GM04503 (cell line): ENCODE results near the gene ECHS1.
"Not testable (repeated sequence)": the region's sequence is repeated elsewhere in the genome, so short reads cannot be mapped to it uniquely, and the experiment has no call there.

Source experiments
- DNase-seq: peaks from one replicate; pipeline ENCODE4 v3.0.0-alpha.2; 2012; ENCODE audit warnings: low read depth

ECHS1 gene

DNA sequence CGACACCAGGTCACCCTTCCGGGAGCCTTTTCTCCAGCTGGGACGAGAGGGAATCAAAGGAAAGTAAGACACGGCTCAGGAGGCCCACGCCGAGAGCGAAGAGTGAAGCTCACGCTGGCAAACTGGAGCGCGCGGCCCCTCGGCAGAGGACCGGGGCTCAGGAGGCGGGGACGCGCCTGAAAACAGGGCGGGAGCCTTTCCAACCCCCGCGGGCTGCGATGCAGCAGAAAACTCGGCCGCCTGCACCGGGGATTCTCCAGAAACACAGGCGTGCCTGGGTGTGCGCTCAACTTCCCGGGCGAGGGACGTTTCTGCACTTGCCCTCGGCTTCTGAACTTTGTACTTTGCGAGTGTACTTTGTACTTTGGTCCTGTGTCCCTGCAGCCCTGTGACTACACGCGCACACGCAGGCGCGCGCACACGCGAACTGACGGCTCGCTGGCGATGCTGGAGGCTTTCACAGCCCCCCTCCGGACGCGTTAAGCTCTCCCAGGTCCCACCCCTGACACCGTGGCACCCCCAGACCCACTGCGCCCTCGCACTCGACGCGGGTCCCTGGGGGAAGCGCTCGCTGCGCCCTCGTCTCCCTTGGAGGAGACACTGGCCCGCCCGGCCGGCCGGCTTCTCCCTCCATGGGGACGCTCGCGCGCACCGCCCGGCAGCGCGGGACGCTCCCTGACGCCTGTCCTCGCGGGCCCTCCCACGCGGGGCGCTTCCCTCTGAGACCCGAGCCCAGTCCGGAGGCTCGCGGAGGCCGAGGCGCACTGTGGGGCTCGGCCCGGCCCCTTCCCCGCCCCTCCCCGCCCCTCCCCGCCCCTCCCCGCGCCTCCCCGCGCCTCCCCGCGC, 5.3 kb upstream of the ECHS1 start:
- DNase-seq = peak; percentile 12

DNA sequence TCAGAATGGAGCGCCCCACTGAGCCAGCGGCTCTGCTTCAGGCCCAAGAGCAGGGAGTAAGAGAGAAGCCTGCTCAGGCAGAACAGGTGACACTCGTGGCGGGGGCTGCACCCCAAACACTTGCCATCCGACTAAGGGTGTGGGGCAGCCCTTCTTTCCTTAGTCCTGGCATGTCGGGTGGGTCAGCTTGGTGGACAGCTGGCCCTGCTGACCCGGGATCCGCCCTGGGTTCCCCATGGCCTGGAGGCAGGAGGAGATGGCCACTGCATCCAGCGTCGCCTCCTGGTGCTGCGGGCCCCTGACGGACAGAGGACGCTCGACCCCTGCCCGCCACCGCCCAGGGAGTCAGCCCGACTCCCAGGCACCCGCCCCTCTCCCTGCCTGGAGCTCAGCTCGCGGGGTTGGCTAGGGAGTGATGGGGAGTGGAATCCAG, 4.7 kb upstream of the ECHS1 start:
- DNase-seq = no peak

DNA sequence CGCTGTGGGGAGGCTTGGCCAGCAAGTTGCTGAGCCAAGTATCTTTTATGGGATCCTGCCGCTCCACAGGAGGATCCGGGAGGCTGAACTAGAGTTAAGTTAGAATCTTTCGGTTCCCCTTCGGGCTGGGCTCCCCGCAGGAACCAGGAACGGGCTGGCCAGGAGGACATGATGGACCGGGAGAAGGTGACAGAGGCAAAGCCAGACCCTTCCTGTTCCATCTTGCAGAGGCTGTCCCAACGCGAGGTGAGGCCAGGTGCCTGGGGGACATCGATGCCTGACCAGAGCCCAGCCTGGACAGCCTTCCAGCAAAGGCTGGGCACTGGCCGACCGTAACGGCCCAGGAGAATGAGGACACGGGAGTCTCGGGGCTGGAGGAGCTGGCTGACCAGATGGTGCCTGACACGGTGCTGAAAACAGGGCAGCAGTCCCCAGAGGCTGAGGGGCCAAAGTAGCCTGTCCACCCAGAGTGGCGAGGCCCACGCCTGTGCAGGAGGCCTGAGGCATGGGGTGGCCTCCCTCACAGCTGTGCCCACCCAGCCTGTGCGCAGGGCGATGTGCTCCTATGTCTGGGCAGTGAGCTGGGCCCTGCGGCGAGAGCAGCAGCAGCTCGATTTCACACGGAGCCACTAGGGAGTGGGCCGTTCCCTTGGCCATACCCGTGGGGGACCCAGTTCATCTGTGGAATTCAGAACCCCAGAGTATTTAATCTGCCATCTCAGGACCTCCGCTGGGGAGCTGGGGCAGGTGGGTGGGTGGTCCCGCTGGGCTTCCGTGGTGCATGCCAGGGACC, 4.1 kb upstream of the ECHS1 start:
- DNase-seq = no peak

DNA sequence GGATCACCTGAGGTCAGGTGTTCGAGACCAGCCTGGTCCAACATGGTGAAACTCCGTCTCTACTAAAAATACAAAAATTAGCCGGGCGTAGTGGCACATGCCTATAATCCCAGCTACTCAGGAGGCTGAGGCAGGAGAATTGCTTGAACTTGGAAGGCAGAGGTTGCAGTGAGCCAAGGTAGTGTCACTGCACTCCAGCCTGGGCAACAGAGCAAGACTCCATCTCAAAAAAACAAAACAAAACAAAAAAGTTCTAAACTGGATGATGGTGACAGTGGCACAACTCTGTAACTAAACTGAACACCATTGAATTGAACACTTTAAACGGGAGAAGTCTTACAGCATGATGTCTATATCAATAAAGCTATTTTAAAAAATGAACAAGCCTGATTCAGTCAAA, 3.0 kb upstream of the ECHS1 start:
- DNase-seq = not testable (repeated sequence)

GRCh38 chr10:133375357-133376115, 2.4 kb upstream of the ECHS1 start:
- no peak for DNase-seq

DNA sequence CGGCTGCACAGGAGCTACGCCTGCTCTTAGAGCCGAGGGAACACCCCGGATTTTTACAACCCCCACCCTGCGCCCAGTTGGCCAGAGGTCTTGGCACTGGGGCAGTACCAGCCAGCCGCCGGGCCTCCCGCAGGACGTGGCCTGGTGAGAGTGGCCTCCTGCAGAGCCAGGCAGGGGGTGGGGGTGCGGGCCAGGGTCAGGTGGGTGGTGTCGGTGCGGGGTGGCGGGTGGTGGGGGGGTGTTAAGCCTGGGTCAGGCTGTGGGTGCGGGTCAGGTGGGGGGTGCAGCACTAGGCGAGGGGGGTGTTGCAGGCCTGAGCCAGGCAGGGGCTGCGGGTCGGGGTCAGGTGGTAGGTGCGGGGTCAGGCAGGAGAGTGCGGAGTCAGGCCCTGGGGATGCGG, 647 bp downstream of the ECHS1 start:
- no peak for DNase-seq

GRCh38 chr10:133370030-133370786, 2.9 kb downstream of the ECHS1 start:
- no peak for DNase-seq

GRCh38 chr10:133368153-133368552, 5.0 kb downstream of the ECHS1 start:
- no peak for DNase-seq

- not testable (repeated sequence) for DNase-seq
Measured at GRCh38 chr10:133367461-133367860, 5.7 kb downstream of the ECHS1 start.

DNA sequence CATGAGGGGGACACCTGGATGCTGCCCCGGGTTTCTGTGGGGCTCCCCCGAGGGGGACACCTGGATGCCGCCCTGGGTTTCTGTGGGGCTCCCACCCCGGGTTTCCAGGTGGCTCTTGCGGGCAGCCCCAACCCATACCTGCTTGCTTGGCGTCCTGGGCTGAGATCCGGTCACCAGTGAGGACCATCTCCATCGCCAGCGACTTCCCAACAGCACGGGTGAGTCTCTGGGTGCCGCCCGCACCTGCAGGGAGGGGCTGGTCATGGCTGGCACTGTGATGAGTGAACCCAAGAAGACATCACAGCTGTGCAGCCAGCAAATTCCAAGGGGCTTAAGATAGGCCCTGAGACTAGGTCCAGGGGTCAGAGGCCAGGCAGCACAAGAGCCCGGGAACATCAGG, 6.4 kb downstream of the ECHS1 start:
- no peak for DNase-seq

GRCh38 chr10:133366130-133366478, 7.0 kb downstream of the ECHS1 start:
- no peak for DNase-seq

DNA sequence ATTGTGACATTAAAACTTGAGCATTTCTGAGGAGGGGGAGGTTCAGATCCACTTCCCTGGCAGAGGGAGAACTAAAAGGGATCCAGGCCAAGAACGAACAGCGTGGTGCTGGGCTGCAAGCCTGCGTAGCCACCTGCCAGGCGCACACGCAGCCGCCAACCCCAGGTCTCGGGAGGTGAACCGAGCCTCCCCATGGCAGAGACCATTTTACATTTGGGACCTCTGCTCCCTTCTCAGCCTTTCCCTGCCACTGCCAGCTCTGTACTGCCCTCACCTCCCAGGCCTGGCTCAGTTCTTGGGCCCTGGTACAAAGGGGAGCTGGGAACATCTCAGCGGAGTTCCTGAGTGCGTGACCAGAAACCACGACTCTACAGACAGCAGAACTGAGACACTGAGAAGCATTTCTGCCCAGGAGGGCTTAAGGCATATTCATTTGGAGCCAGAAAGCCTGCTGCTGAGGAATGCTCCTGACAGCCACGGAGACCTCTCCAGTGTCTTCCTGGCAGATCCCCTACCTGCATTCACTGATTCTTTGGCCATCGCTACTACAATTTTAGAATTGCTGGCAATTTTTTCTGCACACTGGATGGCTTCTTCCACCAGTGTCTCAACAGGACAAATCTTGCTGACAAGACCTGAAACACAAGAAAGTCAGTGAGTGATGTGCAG, 7.6 kb downstream of the ECHS1 start:
- DNase-seq = no peak

GRCh38 chr10:133364645-133365431, 8.3 kb downstream of the ECHS1 start:
- DNase-seq = no peak

GRCh38 chr10:133362846-133363245, 10.3 kb downstream of the ECHS1 start:
- DNase-seq = no peak

- DNase-seq = no peak
Measured at GRCh38 chr10:133361773-133362441, 11.2 kb downstream of the ECHS1 start.

- DNase-seq = no peak
Measured at GRCh38 chr10:133361227-133361626, 11.9 kb downstream of the ECHS1 start.

DNA sequence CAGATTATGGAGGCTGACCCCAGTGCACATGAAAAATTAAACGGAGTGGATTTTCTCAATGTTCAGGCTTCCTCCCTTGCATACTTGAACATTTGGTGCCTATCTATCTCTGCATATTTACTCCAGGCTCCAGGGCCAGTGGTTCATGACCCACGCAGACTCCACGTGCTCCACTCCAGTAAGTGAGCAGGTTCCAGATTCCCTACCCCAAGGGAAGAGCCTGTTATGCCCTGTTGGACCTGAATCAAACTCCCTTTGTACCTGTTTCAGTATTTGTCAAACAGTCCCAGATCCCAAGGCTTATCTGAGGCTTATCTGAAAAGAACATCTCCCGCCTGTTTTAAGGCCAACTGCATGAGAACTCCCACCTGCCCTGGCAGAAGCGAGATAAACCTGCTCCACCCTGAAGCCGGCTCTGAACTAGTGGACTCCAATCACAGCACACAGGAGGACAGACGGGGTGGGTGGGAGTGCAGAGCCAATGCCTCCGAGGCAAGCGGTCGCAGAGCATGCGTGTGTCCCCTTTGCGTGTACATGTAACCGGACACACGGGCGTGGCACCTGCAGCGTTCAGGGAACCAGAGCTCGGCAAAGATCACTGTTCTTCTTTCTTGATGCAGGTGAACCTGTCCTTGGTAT, 13.1 kb downstream of the ECHS1 start:
- DNase-seq = no peak

GRCh38 chr10:133359554-133359971, 13.6 kb downstream of the ECHS1 start:
- no peak for DNase-seq

GRCh38 chr10:133358925-133359310, 14.2 kb downstream of the ECHS1 start:
- no peak for DNase-seq
